ENCODE measurements around the gene ACOT7. TPM values are rescaled to one million over a fixed set of nuclear protein-coding genes. Genes with fewer than 3 reads are reported as not detected.

Gene ACOT7
- total RNA-seq, 1 donor from 2014 or later: 16.1 TPM

- H3K27ac ChIP-seq: no peak overlapping the region
- H3K36me3 ChIP-seq: no peaks in the 10 kb centered on the region
- intact Hi-C loops (cut with DNase I): no loop called here
- no peak for TF ChIP-seq CTCF (IDR thresholded peaks at IDR 0.05)
- no peak overlapping the region for H3K4me3 ChIP-seq
- no peaks in the 10 kb centered on the region for H3K9me3 ChIP-seq
- DNase-seq (ENCODE audit: low spot score in 2 of 2): no peak
- peaks cover 25 to 36% of the 10 kb centered on the region in 2 donors for H3K4me1 ChIP-seq
- no peaks in the 10 kb centered on the region for H3K27me3 ChIP-seq
Observed at GRCh38 chr1:6354659-6355317, 38.8 kb downstream of the ACOT7 start.

- Histone ChIP-seq H3K27ac (peak overlapping the region; percentile 40 to 41), H3K4me3 (no peak overlapping the region), H3K9me3 (no peaks in the 10 kb centered on the region), H3K27me3 (no peaks in the 10 kb centered on the region), H3K36me3 (no peaks in the 10 kb centered on the region), H3K4me1 (peaks cover 21 to 29% of the 10 kb centered on the region in 2 donors)
- no peak for TF ChIP-seq CTCF (IDR thresholded peaks at IDR 0.05)
- no peak for DNase-seq (ENCODE audit: low spot score in 2 of 2)
- intact Hi-C loops (cut with DNase I): no loop called here
Observed at GRCh38 chr1:6353955-6354658, 39.5 kb downstream of the ACOT7 start.

DNA sequence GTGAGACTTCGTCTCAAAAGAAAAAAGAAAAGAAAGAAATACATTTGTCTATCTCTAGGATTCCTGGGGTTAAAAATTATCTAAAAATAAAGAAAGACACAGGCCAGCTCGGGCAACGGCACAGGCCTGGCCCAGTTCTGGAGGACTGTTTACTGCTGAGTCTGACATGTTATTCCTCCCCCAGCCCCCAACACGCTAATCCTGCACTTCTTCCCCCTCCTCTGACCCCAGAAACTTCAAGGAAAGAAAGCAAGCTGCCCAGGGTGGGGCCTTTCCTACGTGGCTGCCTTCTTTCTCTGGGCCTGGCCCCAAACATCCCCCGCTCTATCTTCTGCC is 40.0 kb downstream of the ACOT7 start:
- TF ChIP-seq CTCF (IDR thresholded peaks at IDR 0.05): no peak
- no peaks in the 10 kb centered on the region for H3K27me3 ChIP-seq
- H3K4me1 ChIP-seq: peaks cover 16 to 23% of the 10 kb centered on the region in 2 donors
- H3K27ac ChIP-seq: peak overlapping the region; percentile 40 to 41
- no peak for DNase-seq (ENCODE audit: low spot score in 2 of 2)
- no peak overlapping the region for H3K4me3 ChIP-seq
- intact Hi-C loops (cut with DNase I): no loop called here
- no peaks in the 10 kb centered on the region for H3K9me3 ChIP-seq
- no peaks in the 10 kb centered on the region for H3K36me3 ChIP-seq

GRCh38 chr1:6352138-6352563 is 41.4 kb downstream of the ACOT7 start:
- intact Hi-C loops (cut with DNase I): no loop called here
- no peak overlapping the region for H3K27ac ChIP-seq
- no peaks in the 10 kb centered on the region for H3K9me3 ChIP-seq
- no peaks in the 10 kb centered on the region for H3K36me3 ChIP-seq
- no peaks in the 10 kb centered on the region for H3K27me3 ChIP-seq
- DNase-seq (ENCODE audit: low spot score in 2 of 2): no peak
- H3K4me1 ChIP-seq: peaks cover 14 to 21% of the 10 kb centered on the region in 2 donors
- no peak overlapping the region for H3K4me3 ChIP-seq
- no peak for TF ChIP-seq CTCF (IDR thresholded peaks at IDR 0.05)

- intact Hi-C loops (cut with DNase I): no loop called here
- no peak for DNase-seq (ENCODE audit: low spot score in 2 of 2)
- TF ChIP-seq CTCF (IDR thresholded peaks at IDR 0.05): no peak
- no peak overlapping the region for H3K4me3 ChIP-seq
- H3K27ac ChIP-seq: no peak overlapping the region
- no peaks in the 10 kb centered on the region for H3K36me3 ChIP-seq
- no peaks in the 10 kb centered on the region for H3K27me3 ChIP-seq
- peaks cover 14 to 21% of the 10 kb centered on the region in 2 donors for H3K4me1 ChIP-seq
- no peaks in the 10 kb centered on the region for H3K9me3 ChIP-seq
Observed at GRCh38 chr1:6351480-6352137, 42.0 kb downstream of the ACOT7 start.

All from ascending aorta (tissue), 2 donors.